Esophagus squamous epithelium (tissue), 4 donors: ENCODE results near the gene GNB3.

Experiments used
- CTCF ChIP-seq, 6 experiments: fragments of 450-650 bp in 4 of 6; fragments of 200-600 bp in 2 of 6; sonication (generic) in 2 of 6; IDR thresholded peaks; one replicate each; pipeline ENCODE4 v1.5.1; 2016 to 2019; ENCODE audit warnings: antibody characterized with exemption in 6 of 6, mild to moderate bottlenecking in 4 of 6, moderate library complexity in 4 of 6
- POLR2A ChIP-seq, 4 donors: fragments of 450-650 bp; IDR thresholded peaks; one replicate each; pipeline ENCODE4 v1.6.1; 2017; ENCODE audit warnings: antibody characterized with exemption in 4 of 4, mild to moderate bottlenecking in 4 of 4, moderate library complexity in 3 of 4

- TF ChIP-seq POLR2A (IDR thresholded peaks at IDR 0.05) (no peak), CTCF (IDR thresholded peaks at IDR 0.05) (no peak)
Observed at GRCh38 chr12:6826734-6827436, 13.8 kb upstream of the GNB3 start.
